Tibial nerve (tissue), 4 donors: ENCODE results near the gene IGFBP2. TPM values are rescaled to one million over a fixed set of nuclear protein-coding genes. Genes with fewer than 3 reads are reported as not detected.

Experiments used
- DNase-seq, 2 donors: peaks; one replicate each; pipeline ENCODE4 v3.0.0-alpha.2; 2019; ENCODE audit warnings: low spot score in 2 of 2
- H3K27ac ChIP-seq, 4 donors: fragments of 200-600 bp; sonication (generic) in 3 of 4; one replicate each; pipeline ENCODE4 v1.5.1; 2017 to 2019; ENCODE audit warnings: mild to moderate bottlenecking in 1 of 4
- H3K27me3 ChIP-seq, 2 donors: fragments of 200-600 bp; sonication (generic) in 1 of 2; one replicate each; pipeline versions ENCODE4 v1.5.1 to v1.6.0; 2017 to 2019
- H3K36me3 ChIP-seq, 3 donors: fragments of 200-600 bp; sonication (generic); one replicate each; pipeline ENCODE4 v1.5.1; 2018 to 2019
- H3K4me1 ChIP-seq, 4 donors: fragments of 200-600 bp; sonication (generic) in 3 of 4; one replicate each; pipeline ENCODE4 v1.5.1; 2017 to 2019
- H3K4me3 ChIP-seq, 4 donors: fragments of 200-600 bp; sonication (generic) in 3 of 4; one replicate each; pipeline ENCODE4 v1.5.1; 2017 to 2019; ENCODE audit warnings: mild to moderate bottlenecking in 1 of 4, moderate library complexity in 1 of 4
- H3K9me3 ChIP-seq, 4 donors: fragments of 200-600 bp; sonication (generic) in 3 of 4; one replicate each; pipeline ENCODE4 v1.5.1; 2017 to 2019
- CTCF ChIP-seq, 5 experiments: fragments of 200-600 bp in 3 of 5; fragments of 450-650 bp in 2 of 5; sonication (generic) in 3 of 5; IDR thresholded peaks; one replicate each; pipeline ENCODE4 v1.5.1; 2016 to 2019; ENCODE audit warnings: antibody characterized with exemption in 5 of 5, mild to moderate bottlenecking in 3 of 5, moderate library complexity in 2 of 5
- EP300 ChIP-seq, 2 donors: sonication (generic); formaldehyde crosslinking; IDR thresholded peaks; one replicate each; pipeline ENCODE4 v1.6.1; 2017; ENCODE audit warnings: antibody characterized with exemption in 2 of 2, mild to moderate bottlenecking in 1 of 2
- POLR2A ChIP-seq, 2 donors: fragments of 450-650 bp; IDR thresholded peaks; one replicate each; pipeline ENCODE4 v1.6.1; 2017; ENCODE audit warnings: antibody characterized with exemption in 2 of 2, mild to moderate bottlenecking in 2 of 2, moderate library complexity in 2 of 2
- WGBS, 2 donors: methylation state at CpG; one replicate each; pipeline ENCODE4 v1.1.5; 2018; 5-methylcytosine and 5-hydroxymethylcytosine counted together
- total RNA-seq, 4 donors: library from RNA; depleted of rRNA; stranded (reverse); fragments of >200 nt; gene quantifications; one replicate each; pipeline ENCODE4 v1.1.0, GENCODE V29; 2016

The IGFBP2 gene
- total RNA-seq, 4 donors from 2014 or later = 125 to 337 (median 157) TPM

GRCh38 chr2:216658757-216659156 lies 25.5 kb downstream of the IGFBP2 start:
- 82 to 85% methylated on average over 6 of the region's 6 CpGs for WGBS, 2 donors
- Histone ChIP-seq H3K4me1 (peaks cover 0 to 4% (median 0%) of the 10 kb centered on the region in 4 donors), H3K36me3 (peaks cover 0 to 13% (median 0%) of the 10 kb centered on the region in 3 donors), H3K9me3 (no peaks in the 10 kb centered on the region), H3K4me3 (no peak overlapping the region), H3K27me3 (no peaks in the 10 kb centered on the region), H3K27ac (no peak overlapping the region)
- TF ChIP-seq EP300 (IDR thresholded peaks at IDR 0.05) (no peak), CTCF (IDR thresholded peaks at IDR 0.05) (no peak), POLR2A (IDR thresholded peaks at IDR 0.05) (no peak)
- DNase-seq = no peak

GRCh38 chr2:216659276-216659675 lies 26.1 kb downstream of the IGFBP2 start:
- DNase-seq = no peak
- H3K27ac ChIP-seq = no peak overlapping the region
- peaks cover 0 to 13% (median 0%) of the 10 kb centered on the region in 3 donors for H3K36me3 ChIP-seq
- no peaks in the 10 kb centered on the region for H3K4me1 ChIP-seq
- TF ChIP-seq CTCF (IDR thresholded peaks at IDR 0.05) (no peak), EP300 (IDR thresholded peaks at IDR 0.05) (no peak), POLR2A (IDR thresholded peaks at IDR 0.05) (no peak)
- WGBS, 2 donors = 59 to 69% methylated on average over 6 of the region's 6 CpGs
- H3K27me3 ChIP-seq = no peaks in the 10 kb centered on the region
- H3K4me3 ChIP-seq = no peak overlapping the region
- no peaks in the 10 kb centered on the region for H3K9me3 ChIP-seq

DNA sequence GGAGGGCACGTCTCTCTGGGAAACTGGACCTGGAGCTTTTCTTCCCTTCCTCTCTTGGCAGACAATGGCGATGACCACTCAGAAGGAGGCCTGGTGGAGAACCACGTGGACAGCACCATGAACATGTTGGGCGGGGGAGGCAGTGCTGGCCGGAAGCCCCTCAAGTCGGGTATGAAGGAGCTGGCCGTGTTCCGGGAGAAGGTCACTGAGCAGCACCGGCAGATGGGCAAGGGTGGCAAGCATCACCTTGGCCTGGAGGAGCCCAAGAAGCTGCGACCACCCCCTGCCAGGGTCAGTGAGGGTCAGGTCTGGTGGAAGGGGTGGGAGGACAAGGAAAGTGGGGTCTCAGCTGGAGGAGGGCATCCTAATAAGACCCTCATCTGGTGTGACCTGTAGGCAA lies 27.3 kb downstream of the IGFBP2 start:
- Histone ChIP-seq H3K36me3 (peaks cover 0 to 13% (median 0%) of the 10 kb centered on the region in 3 donors), H3K27me3 (no peaks in the 10 kb centered on the region), H3K4me3 (no peak overlapping the region), H3K4me1 (peaks cover 0 to 7% (median under 1%) of the 10 kb centered on the region in 4 donors), H3K9me3 (no peaks in the 10 kb centered on the region), H3K27ac (no peak overlapping the region)
- TF ChIP-seq EP300 (IDR thresholded peaks at IDR 0.05) (no peak), POLR2A (IDR thresholded peaks at IDR 0.05) (no peak), CTCF (IDR thresholded peaks at IDR 0.05) (no peak)
- no peak for DNase-seq
- 91% methylated on average over 9 to 10 of the region's 10 CpGs for WGBS, 2 donors

- Histone ChIP-seq H3K36me3 (peaks cover 0 to 13% (median 0%) of the 10 kb centered on the region in 3 donors), H3K4me1 (peaks cover 0 to 13% (median 2%) of the 10 kb centered on the region in 4 donors), H3K27me3 (no peaks in the 10 kb centered on the region), H3K9me3 (no peaks in the 10 kb centered on the region), H3K27ac (no peak overlapping the region), H3K4me3 (no peak overlapping the region)
- DNase-seq = no peak
- TF ChIP-seq EP300 (IDR thresholded peaks at IDR 0.05) (no peak), POLR2A (IDR thresholded peaks at IDR 0.05) (no peak), CTCF (IDR thresholded peaks at IDR 0.05) (no peak)
- WGBS, 2 donors = 98% methylated on average over 5 of the region's 5 CpGs
Measured at GRCh38 chr2:216661051-216661450, 27.8 kb downstream of the IGFBP2 start.

DNA sequence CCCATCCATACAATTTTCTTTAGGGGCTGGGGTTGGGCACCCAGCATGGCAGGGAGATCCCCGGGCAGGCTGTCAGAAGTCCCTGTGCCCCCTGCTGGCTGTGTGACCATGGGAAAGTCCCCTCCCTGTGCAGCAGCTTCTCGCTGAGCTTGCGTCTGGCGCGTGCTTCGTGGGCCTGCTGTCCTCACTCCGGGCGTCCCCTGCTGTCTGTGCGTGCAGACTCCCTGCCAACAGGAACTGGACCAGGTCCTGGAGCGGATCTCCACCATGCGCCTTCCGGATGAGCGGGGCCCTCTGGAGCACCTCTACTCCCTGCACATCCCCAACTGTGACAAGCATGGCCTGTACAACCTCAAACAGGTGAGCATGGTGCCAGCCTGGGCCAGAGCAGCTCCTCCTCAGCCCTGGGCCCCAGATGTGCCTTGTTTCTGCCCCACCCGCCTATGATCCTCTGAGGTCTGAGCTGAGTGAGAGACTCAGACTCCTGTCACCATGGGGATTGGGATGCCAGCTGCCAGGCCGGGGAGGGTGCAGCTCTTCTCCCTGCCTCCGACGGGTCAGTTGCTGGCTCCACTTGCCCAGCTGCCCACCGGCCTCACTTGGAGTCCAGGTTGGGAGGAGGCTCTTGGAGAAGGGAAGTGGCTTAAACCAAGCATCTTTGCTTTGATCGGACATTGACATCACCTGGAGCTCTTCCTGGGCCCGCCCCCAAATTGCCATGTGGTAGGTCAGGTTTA lies 28.6 kb downstream of the IGFBP2 start:
- TF ChIP-seq CTCF (IDR thresholded peaks at IDR 0.05) (peak in 1 of 5 experiments; percentile 29), EP300 (IDR thresholded peaks at IDR 0.05) (no peak)
- Histone ChIP-seq H3K27me3 (no peaks in the 10 kb centered on the region), H3K4me3 (no peak overlapping the region), H3K27ac (no peak overlapping the region), H3K36me3 (peaks cover 0 to 13% (median 0%) of the 10 kb centered on the region in 3 donors), H3K9me3 (no peaks in the 10 kb centered on the region), H3K4me1 (peaks cover 0 to 16% (median 2%) of the 10 kb centered on the region in 4 donors)
- DNase-seq = no peak
- WGBS, 2 donors = 80 to 89% methylated on average over 12 to 20 of the region's 20 CpGs
